Daoy (cell line): ENCODE results near the gene KASH5. TPM values are rescaled to one million over a fixed set of nuclear protein-coding genes. Genes with fewer than 3 reads are reported as not detected.
"Not testable (repeated sequence)": the region's sequence is repeated elsewhere in the genome, so short reads cannot be mapped to it uniquely, and the experiment has no call there.

Experiments
- DNase-seq: peaks from one replicate; pipeline ENCODE4 v3.0.0-alpha.2; 2015; ENCODE audit warnings: low read depth
- total RNA-seq: library from RNA; depleted of rRNA; stranded (reverse); fragments of >200 nt; shearing (Covaris generic); gene quantifications from 2 replicates; pipeline ENCODE4 v1.2.3, GENCODE V29; 2014

The KASH5 gene
- total RNA-seq, 1 experiment from 2014 or later = not detected

- peak; percentile 73 for DNase-seq
Observed at GRCh38 chr19:49436381-49437017, 48.5 kb downstream of the KASH5 start.

GRCh38 chr19:49437231-49437630 is 49.2 kb downstream of the KASH5 start:
- DNase-seq = no peak

GRCh38 chr19:49438261-49438660 is 50.2 kb downstream of the KASH5 start:
- DNase-seq = no peak

- no peak for DNase-seq
Observed at GRCh38 chr19:49439836-49440235, 51.8 kb downstream of the KASH5 start.

- no peak for DNase-seq
Observed at GRCh38 chr19:49440439-49441209, 52.6 kb downstream of the KASH5 start.

- peak; percentile 71 for DNase-seq
Observed at GRCh38 chr19:49441210-49441959, 53.3 kb downstream of the KASH5 start, which contains the start of gene SLC17A7. Gene SLC17A7, minus strand, starts transcription at chr19:49441527. Its CDS starts 148 bp downstream, at chr19:49441379.

GRCh38 chr19:49441960-49442350 is 53.9 kb downstream of the KASH5 start:
- no peak for DNase-seq

GRCh38 chr19:49442354-49442753 is 54.3 kb downstream of the KASH5 start:
- DNase-seq = peak; percentile 65

GRCh38 chr19:49442771-49443365 is 54.8 kb downstream of the KASH5 start:
- DNase-seq = peak; percentile 93

- peak; percentile 97 for DNase-seq
Observed at GRCh38 chr19:49443366-49444099, 55.5 kb downstream of the KASH5 start.

GRCh38 chr19:49444100-49444700 is 56.2 kb downstream of the KASH5 start:
- DNase-seq = not testable (repeated sequence)

- DNase-seq = no peak
Observed at GRCh38 chr19:49445997-49446396, 57.9 kb downstream of the KASH5 start.

- DNase-seq = peak; percentile 65
Observed at GRCh38 chr19:49447485-49448431, 59.7 kb downstream of the KASH5 start.

GRCh38 chr19:49448432-49448786 is 60.4 kb downstream of the KASH5 start:
- DNase-seq = no peak

- no peak for DNase-seq
Observed at GRCh38 chr19:49450405-49450804, 62.4 kb downstream of the KASH5 start.

GRCh38 chr19:49451430-49452181 is 63.6 kb downstream of the KASH5 start, which contains the start of gene PIH1D1:
Gene PIH1D1, minus strand, starts transcription at chr19:49451814. Its CDS starts 240 bp downstream, at chr19:49451574.
- DNase-seq = peak; percentile 99

GRCh38 chr19:49453013-49453756 is 65.1 kb downstream of the KASH5 start, which contains the start of gene ALDH16A1:
Gene ALDH16A1, plus strand, starts transcription at chr19:49453225. Its CDS starts 107 bp downstream, at chr19:49453332.
- peak; percentile 99 for DNase-seq

- no peak for DNase-seq
Observed at GRCh38 chr19:49453757-49454240, 65.8 kb downstream of the KASH5 start.
